GM10847 (cell line): ENCODE measurements around the gene KCNG2.

ENCODE experiments used
- POLR2A ChIP-seq: IDR thresholded peaks from 2 replicates; pipeline ENCODE4 v1.6.1; 2011; ENCODE audit not compliant: insufficient read length; ENCODE audit errors: extremely low read depth

Gene KCNG2

GRCh38 chr18:79861687-79862086 is 63.9 kb downstream of the KCNG2 start:
- no peak for TF ChIP-seq POLR2A

- no peak for TF ChIP-seq POLR2A
Observed at GRCh38 chr18:79862562-79862961, 64.8 kb downstream of the KCNG2 start.

GRCh38 chr18:79863161-79864005 is 65.6 kb downstream of the KCNG2 start:
- no peak for TF ChIP-seq POLR2A

- TF ChIP-seq POLR2A, result no peak
Observed at GRCh38 chr18:79864006-79864725, 66.4 kb downstream of the KCNG2 start.

- no peak for TF ChIP-seq POLR2A
Observed at GRCh38 chr18:79866889-79867574, 69.3 kb downstream of the KCNG2 start.

- TF ChIP-seq POLR2A, result no peak
Observed at GRCh38 chr18:79867666-79868065, 69.9 kb downstream of the KCNG2 start.

GRCh38 chr18:79868168-79868784 is 70.5 kb downstream of the KCNG2 start:
- TF ChIP-seq POLR2A, result no peak

GRCh38 chr18:79868811-79869541 is 71.2 kb downstream of the KCNG2 start:
- TF ChIP-seq POLR2A, result no peak

- no peak for TF ChIP-seq POLR2A
Observed at GRCh38 chr18:79869591-79870300, 72.0 kb downstream of the KCNG2 start.

GRCh38 chr18:79870301-79871025 is 72.7 kb downstream of the KCNG2 start:
- TF ChIP-seq POLR2A, result no peak

GRCh38 chr18:79871026-79871390 is 73.3 kb downstream of the KCNG2 start:
- no peak for TF ChIP-seq POLR2A

- no peak for TF ChIP-seq POLR2A
Observed at GRCh38 chr18:79871481-79872091, 73.8 kb downstream of the KCNG2 start.
